HG02798 (cell line): Measurements from ENCODE around the gene SERPINB6.

Experiments
- ATAC-seq: cut with Tn5 transposase; IDR thresholded peaks from one replicate; pipeline ENCODE4 v1.9.1; 2021; ENCODE audit warnings: mild to moderate bottlenecking; ENCODE audit not compliant: unreplicated experiment, poor library complexity

SERPINB6 gene

GRCh38 chr6:2961506-2961905 is 9.9 kb downstream of the SERPINB6 start:
- ATAC-seq, result no peak

DNA sequence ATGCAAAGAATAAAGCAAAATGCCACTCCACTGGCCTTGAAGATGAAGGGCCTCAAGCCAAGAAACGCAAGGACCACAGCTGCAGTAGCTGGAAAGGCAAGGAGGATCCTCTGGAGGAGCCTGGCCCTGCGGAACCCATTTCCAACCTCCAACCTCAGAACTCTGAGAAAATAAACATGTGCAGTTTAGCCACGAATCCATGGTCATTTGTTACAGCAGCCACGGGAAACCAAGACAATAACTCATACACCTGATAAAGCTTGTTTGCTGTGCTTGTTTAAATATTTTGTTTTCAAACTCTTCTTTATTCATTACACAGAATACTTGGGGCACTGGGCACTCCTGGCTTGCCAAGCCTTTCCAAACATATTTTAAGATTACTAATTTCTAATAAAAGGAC is 10.4 kb downstream of the SERPINB6 start:
- ATAC-seq, result no peak

DNA sequence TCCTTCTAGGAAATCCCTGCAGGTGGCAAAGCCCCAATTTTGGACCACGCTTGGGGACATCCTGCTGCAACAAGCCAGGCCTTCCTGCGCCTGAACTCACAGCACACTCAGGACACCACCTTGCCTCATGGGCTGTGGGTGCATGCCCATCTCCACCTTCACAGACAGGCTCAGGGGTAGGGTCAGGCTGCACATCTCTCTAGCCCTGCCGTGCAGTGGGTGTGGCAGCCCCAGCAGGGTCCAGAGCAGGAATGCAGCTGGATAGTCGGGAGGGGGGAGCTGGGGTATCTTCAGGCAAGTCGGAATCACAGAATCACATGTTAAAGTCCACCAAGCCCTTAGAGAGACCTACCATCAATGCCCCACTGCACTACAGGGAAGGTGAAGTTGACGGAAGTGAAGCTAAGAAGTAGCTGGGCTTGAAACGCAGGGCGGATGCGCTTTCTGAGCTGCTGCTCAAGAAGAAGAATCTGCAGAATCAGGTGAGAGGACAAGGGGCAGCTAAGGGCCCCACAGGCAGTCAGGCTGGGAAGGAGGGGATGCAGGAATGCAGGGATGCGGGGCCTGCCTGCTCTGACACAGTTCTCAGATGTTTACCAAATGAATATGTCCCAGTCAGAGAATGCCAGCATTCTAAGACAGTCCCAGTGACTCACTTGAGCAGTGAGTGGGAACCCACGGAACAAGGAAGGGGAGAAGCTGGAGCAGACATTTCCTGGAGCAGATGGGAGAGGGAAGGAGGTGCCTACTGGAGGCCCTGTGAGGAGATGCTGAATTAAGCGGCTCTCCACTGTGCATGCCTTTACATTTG is 11.3 kb downstream of the SERPINB6 start:
- ATAC-seq, result no peak

GRCh38 chr6:2958776-2959175 is 12.6 kb downstream of the SERPINB6 start:
- ATAC-seq, result no peak

DNA sequence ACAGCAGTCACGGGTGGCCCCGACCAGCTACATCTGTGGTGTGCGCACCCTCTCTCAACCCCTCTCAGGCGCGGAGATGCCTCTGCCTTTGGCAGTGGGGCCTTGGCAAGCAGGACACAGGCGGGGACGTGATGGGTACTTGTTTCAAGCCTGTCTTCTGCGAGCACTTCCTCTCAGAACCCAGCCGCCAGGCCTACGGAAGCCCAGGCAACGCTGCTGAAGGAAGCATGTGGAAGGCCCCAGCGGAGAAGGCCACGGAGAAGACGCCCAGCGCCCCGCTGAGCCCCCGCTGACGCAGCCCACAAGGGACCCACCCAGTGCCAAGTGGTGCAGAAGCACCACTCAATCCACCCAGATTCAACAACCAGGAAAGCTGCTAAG is 13.0 kb downstream of the SERPINB6 start:
- ATAC-seq, result no peak

- ATAC-seq, result no peak
These were observed 13.6 kb downstream of the SERPINB6 start for GRCh38 chr6:2957696-2958330.

DNA sequence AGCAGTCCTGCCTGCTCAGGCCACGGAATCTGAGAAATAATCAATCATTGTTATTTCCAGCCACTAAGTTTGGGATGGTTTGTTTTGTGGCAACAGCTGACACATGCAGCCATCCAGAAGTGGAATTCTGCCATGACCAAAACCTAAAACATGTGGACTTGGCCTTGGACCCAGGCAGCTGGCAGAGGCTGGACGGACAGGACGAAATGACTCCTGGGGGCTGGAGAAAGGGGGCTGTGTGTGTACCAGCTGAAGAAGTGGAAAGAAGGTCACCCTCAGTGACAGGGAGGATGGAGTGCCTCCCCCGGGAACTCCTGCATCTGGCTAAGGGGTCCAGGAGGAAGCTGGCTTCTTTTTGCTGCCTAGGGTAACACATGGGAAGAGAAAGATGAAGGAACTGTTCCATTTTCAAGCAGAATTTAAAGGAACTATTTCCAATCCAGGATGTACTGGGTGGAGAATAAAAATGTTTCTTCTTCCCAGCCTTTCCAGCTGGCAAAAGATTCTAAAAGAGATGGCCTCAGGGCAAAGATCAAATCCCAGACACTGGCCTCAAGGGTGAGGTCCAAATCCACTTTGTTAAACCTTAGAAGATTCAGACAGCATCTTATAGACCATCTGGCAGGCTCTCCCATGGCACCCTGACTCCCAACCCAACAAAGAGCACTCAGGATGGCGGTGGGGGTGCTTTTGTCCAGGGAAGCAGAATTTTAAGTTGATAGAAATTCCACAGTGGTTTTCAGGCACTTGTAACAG is 14.3 kb downstream of the SERPINB6 start:
- no peak for ATAC-seq

GRCh38 chr6:2953098-2953497 is 18.3 kb downstream of the SERPINB6 start:
- no peak for ATAC-seq

GRCh38 chr6:2952557-2953095 is 18.7 kb downstream of the SERPINB6 start:
- ATAC-seq, result peak; percentile 87

GRCh38 chr6:2951728-2952127 is 19.6 kb downstream of the SERPINB6 start:
- ATAC-seq, result no peak

DNA sequence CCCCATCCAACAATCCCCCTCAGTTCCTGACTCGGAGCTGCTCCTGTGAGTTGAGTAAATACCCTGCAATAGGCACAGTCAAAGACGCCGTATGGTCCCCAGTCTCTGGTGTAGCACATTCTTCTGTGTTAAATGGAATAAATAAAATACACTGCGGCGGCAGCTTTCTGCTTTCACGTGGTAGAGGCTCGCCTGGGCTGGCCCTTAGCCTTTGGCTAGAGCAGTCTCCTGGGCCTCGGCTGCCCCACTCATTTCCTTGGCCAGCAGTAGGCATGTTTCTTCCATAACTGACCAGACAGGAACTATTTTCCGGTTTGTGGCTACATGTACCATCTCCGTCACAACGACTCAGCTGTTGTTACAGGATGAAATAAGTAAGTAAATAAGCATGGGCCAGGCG is 20.7 kb downstream of the SERPINB6 start:
- ATAC-seq, result no peak

DNA sequence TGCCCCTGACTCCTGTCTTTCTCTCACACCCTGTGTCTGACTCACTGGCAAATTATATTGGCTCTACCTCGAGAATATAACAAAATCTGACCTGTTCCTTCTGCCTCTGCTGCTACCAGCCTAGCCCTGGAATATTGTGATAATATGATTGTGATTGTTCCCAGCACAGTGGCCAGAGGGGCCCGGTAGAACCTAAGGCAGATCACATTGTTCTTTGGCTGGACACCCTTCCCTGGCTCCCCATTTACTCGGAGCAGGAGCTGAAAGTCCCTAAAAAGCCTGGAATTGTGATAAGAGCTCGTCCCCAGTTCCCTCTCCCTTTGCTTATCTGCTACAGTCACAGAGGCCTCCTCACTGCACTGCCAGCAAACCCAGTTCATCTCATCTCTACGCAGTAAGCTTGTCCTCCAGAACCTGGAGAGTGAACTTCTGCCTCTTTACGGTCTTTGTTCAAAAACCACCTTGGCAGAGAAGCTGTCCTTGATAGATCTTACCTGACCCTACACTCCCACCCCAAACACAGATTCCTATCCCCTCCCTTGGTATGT is 21.8 kb downstream of the SERPINB6 start:
- ATAC-seq, result no peak

DNA sequence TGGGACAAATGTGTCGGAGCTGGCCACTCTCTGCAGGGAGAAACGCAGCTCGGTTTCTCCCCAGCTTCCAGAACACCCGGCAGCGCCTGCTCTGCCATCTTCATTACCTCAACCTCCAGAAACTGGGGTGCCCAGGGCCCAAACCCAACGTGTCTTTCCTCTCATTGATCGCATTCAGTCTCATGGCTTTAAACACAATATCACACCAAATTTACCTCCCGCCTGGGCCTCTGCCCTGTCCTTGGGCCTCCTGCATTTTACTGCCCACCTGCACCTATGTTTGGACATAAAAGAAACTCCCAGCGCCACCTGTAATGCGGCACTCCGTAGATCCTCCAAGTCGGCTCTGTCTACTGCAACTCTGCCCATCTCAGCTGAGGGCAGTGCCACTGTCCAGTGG is 22.2 kb downstream of the SERPINB6 start:
- ATAC-seq, result no peak

GRCh38 chr6:2948228-2949025 is 22.9 kb downstream of the SERPINB6 start:
- no peak for ATAC-seq

GRCh38 chr6:2947445-2947844 is 23.9 kb downstream of the SERPINB6 start:
- ATAC-seq, result no peak

GRCh38 chr6:2945153-2945452 is 26.3 kb downstream of the SERPINB6 start:
- no peak for ATAC-seq

GRCh38 chr6:2944405-2945152 is 26.8 kb downstream of the SERPINB6 start:
- ATAC-seq, result no peak

DNA sequence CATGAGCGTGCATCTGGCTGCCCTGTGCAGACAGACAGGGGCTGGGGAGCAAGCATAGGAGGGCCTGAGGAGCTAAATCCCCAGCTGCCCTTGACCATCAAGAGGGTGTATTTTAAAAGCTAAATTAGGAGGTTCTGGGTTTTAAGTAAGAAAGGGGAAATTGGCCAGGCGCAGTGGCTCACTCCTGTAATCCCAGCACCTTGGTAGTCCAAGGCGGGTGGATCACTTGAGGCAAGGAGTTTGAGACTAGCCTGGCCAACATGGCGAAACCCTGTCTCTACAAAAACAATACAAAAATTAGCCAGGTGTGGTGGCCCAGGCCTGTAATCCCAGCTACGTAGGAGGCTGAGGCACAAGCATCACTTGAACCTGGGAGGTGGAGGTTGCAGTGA is 27.8 kb downstream of the SERPINB6 start:
- ATAC-seq, result no peak

- ATAC-seq, result no peak
These were observed 28.3 kb downstream of the SERPINB6 start for GRCh38 chr6:2942914-2943563.
